A673 (cell line): ENCODE data around the gene SPRYD3.

ENCODE experiments used
- EZH2 ChIP-seq: fragments of 200-600 bp; sonication (generic); IDR thresholded peaks from 2 replicates; pipeline ENCODE4 v1.6.1; 2017; ENCODE audit warnings: borderline replicate concordance, low read depth, mild to moderate bottlenecking, mixed read lengths, antibody characterized with exemption, low read length; ENCODE audit not compliant: poor library complexity, severe bottlenecking
- TF ChIP-seq, protein P1 (sequence below): fragments of 300-800, 200-600 bp; sonication (generic); conservative IDR thresholded peaks from 2 replicates; pipeline ENCODE4 v1.5.1; 2017; ENCODE audit warnings: low read depth, mild to moderate bottlenecking, antibody characterized with exemption, low read length, moderate library complexity, mixed read lengths

DNA sequence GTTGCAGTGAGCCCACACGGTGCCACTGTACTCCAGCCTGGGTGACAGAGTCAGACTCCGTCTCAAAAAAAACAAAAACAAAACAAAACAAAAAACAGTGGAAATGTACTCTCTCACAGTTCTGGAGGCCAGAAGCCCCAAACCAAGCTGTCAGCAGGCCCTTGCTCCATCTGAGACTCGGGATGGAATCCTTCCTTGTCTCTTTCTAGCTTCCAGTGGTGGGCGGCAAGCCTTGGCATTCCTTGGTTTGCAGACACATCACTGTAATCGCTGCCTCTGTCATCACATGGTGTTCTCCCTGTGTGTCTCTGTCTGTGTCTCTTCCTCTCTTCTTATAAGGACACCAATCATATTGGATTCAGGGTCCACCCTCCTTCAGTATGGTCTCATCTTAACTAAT lies 22.9 kb downstream of the SPRYD3 start:
- TF ChIP-seq, protein P1, sequence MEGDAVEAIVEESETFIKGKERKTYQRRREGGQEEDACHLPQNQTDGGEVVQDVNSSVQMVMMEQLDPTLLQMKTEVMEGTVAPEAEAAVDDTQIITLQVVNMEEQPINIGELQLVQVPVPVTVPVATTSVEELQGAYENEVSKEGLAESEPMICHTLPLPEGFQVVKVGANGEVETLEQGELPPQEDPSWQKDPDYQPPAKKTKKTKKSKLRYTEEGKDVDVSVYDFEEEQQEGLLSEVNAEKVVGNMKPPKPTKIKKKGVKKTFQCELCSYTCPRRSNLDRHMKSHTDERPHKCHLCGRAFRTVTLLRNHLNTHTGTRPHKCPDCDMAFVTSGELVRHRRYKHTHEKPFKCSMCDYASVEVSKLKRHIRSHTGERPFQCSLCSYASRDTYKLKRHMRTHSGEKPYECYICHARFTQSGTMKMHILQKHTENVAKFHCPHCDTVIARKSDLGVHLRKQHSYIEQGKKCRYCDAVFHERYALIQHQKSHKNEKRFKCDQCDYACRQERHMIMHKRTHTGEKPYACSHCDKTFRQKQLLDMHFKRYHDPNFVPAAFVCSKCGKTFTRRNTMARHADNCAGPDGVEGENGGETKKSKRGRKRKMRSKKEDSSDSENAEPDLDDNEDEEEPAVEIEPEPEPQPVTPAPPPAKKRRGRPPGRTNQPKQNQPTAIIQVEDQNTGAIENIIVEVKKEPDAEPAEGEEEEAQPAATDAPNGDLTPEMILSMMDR = no peak
- TF ChIP-seq EZH2 = no peak
